HG02943 (cell line): ENCODE data around the gene HAO1.
"Not testable (repeated sequence)": the region's sequence is repeated elsewhere in the genome, so short reads cannot be mapped to it uniquely, and the experiment has no call there.

Experiments
- ATAC-seq: cut with Tn5 transposase; IDR thresholded peaks from one replicate; pipeline ENCODE4 v1.9.1; 2021; ENCODE audit warnings: mild to moderate bottlenecking, low read depth, moderate library complexity; ENCODE audit not compliant: unreplicated experiment

Gene HAO1

DNA sequence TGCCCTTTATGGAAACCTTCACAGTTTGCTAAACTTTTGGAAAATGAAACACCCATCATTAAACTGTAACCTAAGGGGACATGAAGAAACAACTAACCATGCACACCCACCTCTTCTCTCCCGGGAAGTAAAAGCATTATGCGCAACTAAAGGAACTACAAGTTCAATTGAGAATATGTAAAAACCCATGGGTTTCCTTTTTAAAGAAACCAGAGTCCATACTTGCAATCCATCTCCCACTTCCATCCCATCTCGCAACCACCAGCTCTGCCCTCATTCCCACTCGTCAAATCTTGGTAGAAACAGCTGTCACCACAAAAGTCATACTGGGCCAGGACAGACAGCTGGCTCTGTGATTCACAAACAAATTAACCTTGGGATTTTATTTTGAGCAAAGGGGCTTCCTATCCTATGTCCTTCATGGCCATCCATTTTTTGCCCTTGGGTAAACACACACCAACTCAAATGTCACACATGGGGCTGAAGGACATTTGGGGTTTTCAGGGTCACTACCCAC, 81.5 kb downstream of the HAO1 start:
- ATAC-seq, result no peak

GRCh38 chr20:7856756-7857155, 83.5 kb downstream of the HAO1 start:
- ATAC-seq, result no peak

GRCh38 chr20:7855545-7855944, 84.7 kb downstream of the HAO1 start:
- no peak for ATAC-seq

DNA sequence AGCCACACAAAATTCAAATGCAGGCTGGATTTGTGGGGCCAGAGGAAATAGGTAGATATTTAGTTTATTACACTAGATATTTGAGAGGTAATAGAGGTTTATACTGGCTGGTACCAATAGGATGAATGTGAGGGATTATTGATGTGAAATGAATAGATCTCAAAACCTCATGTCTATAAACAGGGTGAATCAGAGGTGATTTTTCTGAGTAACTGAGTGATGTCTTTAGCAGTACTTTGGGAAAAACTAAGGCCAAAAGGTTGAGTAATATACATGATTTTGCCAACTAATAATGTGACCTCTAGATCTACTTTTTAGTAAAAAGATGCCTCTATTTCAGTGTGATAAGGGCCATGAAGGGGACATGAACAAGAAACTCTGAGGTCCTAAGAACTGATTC, 86.8 kb downstream of the HAO1 start:
- ATAC-seq, result no peak

GRCh38 chr20:7850775-7851490, 89.3 kb downstream of the HAO1 start:
- no peak for ATAC-seq

- ATAC-seq, result no peak
Measured at GRCh38 chr20:7849675-7850074, 90.6 kb downstream of the HAO1 start.

GRCh38 chr20:7848351-7848750, 91.9 kb downstream of the HAO1 start:
- ATAC-seq, result no peak

DNA sequence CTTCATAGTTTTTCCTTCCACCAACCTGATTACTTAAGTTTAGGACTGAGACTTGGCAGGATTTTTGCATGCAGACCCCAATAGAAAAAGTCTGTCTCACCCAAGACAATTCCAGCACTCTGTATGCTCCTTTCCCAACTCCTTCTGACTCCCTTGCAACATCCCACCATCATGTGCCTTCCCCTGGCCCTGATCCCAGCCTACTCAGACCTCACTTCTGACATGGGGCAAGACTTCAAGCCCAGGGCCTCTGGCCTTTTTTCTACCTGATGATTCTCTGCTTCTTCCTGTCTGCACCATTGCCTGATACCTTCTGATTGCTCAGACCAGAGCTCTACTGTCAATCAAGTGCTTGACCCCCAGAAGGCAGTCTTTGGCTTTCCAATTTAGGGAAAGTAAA, 96.6 kb downstream of the HAO1 start:
- no peak for ATAC-seq

- no peak for ATAC-seq
Measured at GRCh38 chr20:7841971-7842310, 98.3 kb downstream of the HAO1 start.

DNA sequence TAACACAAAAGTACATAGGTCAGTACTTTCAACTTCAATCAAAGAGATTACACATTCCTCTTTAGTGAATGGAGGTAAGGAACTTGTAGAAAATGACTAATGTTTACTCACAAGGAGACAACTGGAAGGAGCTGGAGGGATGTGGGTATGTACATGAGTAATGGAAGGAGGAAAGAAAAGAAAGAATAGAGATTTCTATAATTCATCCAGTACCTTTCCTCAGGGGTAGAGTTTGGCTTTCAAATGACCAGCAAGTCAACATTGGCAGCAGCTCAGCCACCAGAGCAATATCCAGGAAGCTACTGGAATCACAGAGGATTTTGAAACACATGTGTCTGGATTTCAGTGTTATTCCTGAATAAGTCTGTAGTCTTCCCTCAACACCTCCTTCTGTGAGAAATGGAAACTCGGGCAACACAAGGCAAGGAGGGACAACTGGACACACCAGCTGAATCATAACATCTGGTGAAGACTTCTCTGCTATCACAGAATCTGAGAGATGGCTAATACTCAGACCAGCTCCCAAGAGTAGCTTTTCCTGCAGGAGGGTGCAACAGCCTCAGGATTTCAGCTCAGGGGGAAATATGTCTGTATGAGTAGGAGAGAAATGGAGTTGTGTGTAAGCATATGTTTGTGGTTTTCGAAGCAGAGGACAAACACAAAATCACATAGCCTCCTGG, 98.8 kb downstream of the HAO1 start:
- ATAC-seq, result no peak

DNA sequence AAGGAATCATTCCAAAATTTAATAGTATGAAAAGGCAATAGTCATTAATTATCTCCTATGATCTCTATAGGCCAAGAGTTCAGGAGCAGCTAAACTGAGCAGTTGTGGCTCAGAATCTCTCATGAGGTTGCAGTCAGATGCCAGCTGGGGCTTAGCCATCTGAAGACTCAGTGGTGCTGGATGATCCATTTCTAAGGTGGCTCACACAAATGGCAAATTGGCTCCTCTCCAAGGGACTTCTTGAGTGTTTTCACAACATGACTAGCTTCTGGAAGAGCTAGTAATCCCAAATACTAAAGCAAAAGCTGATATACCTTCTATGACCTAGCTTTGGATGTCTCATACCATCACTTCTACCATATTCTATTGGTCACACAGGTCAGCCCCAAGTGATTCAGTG, 104.2 kb downstream of the HAO1 start:
- ATAC-seq, result no peak

GRCh38 chr20:7834441-7834840, 105.8 kb downstream of the HAO1 start:
- ATAC-seq, result not testable (repeated sequence)
